Thoracic aorta (tissue), 2 donors: ENCODE results near the gene CYP26A1. TPM values are rescaled to one million over a fixed set of nuclear protein-coding genes. Genes with fewer than 3 reads are reported as not detected.

Experiments
- ATAC-seq: fragments of 150-250 bp; one replicate; pipeline ENCODE4 v1.8.0; 2017; ENCODE audit warnings: low read depth; ENCODE audit not compliant: insufficient number of reproducible peaks, low FRiP score
- DNase-seq: peaks from one replicate; pipeline ENCODE4 v3.0.0-alpha.2; 2020; ENCODE audit warnings: low spot score
- H3K27ac ChIP-seq, 2 donors: fragments of 200-600 bp; sonication (generic); 1 replicate in 1 of 2; 2 replicates in 1 of 2; pipeline ENCODE4 v1.5.1; 2016; ENCODE audit warnings: mild to moderate bottlenecking in 2 of 2, moderate library complexity in 2 of 2
- H3K27me3 ChIP-seq: fragments of 200-600 bp; sonication (generic); replicated peaks from 2 replicates; pipeline ENCODE4 v1.6.0; 2016; ENCODE audit warnings: mild to moderate bottlenecking; ENCODE audit not compliant: insufficient read depth
- H3K36me3 ChIP-seq: fragments of 200-600 bp; sonication (generic); one replicate; pipeline ENCODE4 v1.5.1; 2016
- H3K4me1 ChIP-seq, 2 donors: fragments of 200-600 bp; sonication (generic); 1 replicate in 1 of 2; 2 replicates in 1 of 2; pipeline versions ENCODE4 v1.5.1 to v1.6.0; 2016; ENCODE audit warnings: low read depth in 2 of 2, mild to moderate bottlenecking in 1 of 2; ENCODE audit not compliant: control insufficient read depth in 1 of 2
- H3K4me3 ChIP-seq: fragments of 200-600 bp; sonication (generic); 2 replicates; pipeline ENCODE4 v1.5.1; 2016; ENCODE audit warnings: mild to moderate bottlenecking
- H3K9me3 ChIP-seq: fragments of 200-600 bp; sonication (generic); 2 replicates; pipeline ENCODE4 v1.5.1; 2016
- CTCF ChIP-seq: fragments of 200-600 bp; sonication (generic); IDR thresholded peaks from one replicate; pipeline ENCODE4 v1.5.1; 2019; ENCODE audit warnings: antibody characterized with exemption
- total RNA-seq, 2 donors: library from RNA; depleted of rRNA; stranded (reverse); fragments of >200 nt; gene quantifications; one replicate each; pipeline versions ENCODE4 v1.1.0 to v1.2.3, GENCODE V29; 2016

The CYP26A1 gene
- total RNA-seq, 2 donors from 2014 or later: not detected

- H3K36me3 ChIP-seq: no peaks in the 10 kb centered on the region
- H3K4me3 ChIP-seq: no peak overlapping the region
- H3K4me1 ChIP-seq: no peaks in the 10 kb centered on the region
- DNase-seq: no peak
- no peak for ATAC-seq
- TF ChIP-seq CTCF: no peak
- no peak overlapping the region for H3K27ac ChIP-seq
- no peaks in the 10 kb centered on the region for H3K27me3 ChIP-seq
- no peaks in the 10 kb centered on the region for H3K9me3 ChIP-seq
These were observed 12.6 kb downstream of the CYP26A1 start for GRCh38 chr10:93086289-93086688.

- DNase-seq (no peak), ATAC-seq (no peak)
- TF ChIP-seq CTCF: no peak
- no peaks in the 10 kb centered on the region for H3K9me3 ChIP-seq
- H3K4me1 ChIP-seq: no peaks in the 10 kb centered on the region
- H3K4me3 ChIP-seq: no peak overlapping the region
- H3K27me3 ChIP-seq: no peaks in the 10 kb centered on the region
- no peaks in the 10 kb centered on the region for H3K36me3 ChIP-seq
- H3K27ac ChIP-seq: no peak overlapping the region
These were observed 14.2 kb downstream of the CYP26A1 start for GRCh38 chr10:93087846-93088245.

GRCh38 chr10:93088466-93088865, 14.8 kb downstream of the CYP26A1 start:
- Histone ChIP-seq H3K27me3 (no peaks in the 10 kb centered on the region), H3K27ac (no peak overlapping the region), H3K36me3 (no peaks in the 10 kb centered on the region), H3K4me1 (no peaks in the 10 kb centered on the region), H3K9me3 (no peaks in the 10 kb centered on the region), H3K4me3 (no peak overlapping the region)
- ATAC-seq (no peak), DNase-seq (no peak)
- TF ChIP-seq CTCF: no peak

GRCh38 chr10:93090619-93091018, 16.9 kb downstream of the CYP26A1 start:
- H3K36me3 ChIP-seq: no peaks in the 10 kb centered on the region
- no peak overlapping the region for H3K4me3 ChIP-seq
- DNase-seq (no peak), ATAC-seq (no peak)
- no peaks in the 10 kb centered on the region for H3K4me1 ChIP-seq
- no peak for TF ChIP-seq CTCF
- no peaks in the 10 kb centered on the region for H3K27me3 ChIP-seq
- no peak overlapping the region for H3K27ac ChIP-seq
- H3K9me3 ChIP-seq: no peaks in the 10 kb centered on the region

- no peak for DNase-seq
- Histone ChIP-seq H3K4me1 (no peaks in the 10 kb centered on the region), H3K27me3 (no peaks in the 10 kb centered on the region), H3K4me3 (no peak overlapping the region), H3K36me3 (no peaks in the 10 kb centered on the region), H3K27ac (no peak overlapping the region), H3K9me3 (no peaks in the 10 kb centered on the region)
- no peak for ATAC-seq
- TF ChIP-seq CTCF: no peak
These were observed 18.3 kb downstream of the CYP26A1 start for GRCh38 chr10:93091960-93092359.
